NB4 (cell line): ENCODE results near the gene FTO.

Experiments
- DNase-seq: peaks from one replicate; pipeline ENCODE4 v3.0.0; 2010; ENCODE audit warnings: low read depth
- H3K4me3 ChIP-seq: one replicate; pipeline ENCODE4 v1.5.1; 2011; ENCODE audit warnings: mild to moderate bottlenecking, low read depth, low read length, moderate library complexity
- CTCF ChIP-seq: IDR thresholded peaks from one replicate; pipeline ENCODE4 v1.5.1; 2012; ENCODE audit warnings: low read depth, low read length
- MAX ChIP-seq: IDR thresholded peaks from 2 replicates; pipeline ENCODE4 v1.6.1; 2011; ENCODE audit warnings: low read depth, low read length
- MYC ChIP-seq: IDR thresholded peaks from 2 replicates; pipeline ENCODE4 v1.6.1; 2011; ENCODE audit warnings: low read depth, low read length
- POLR2A ChIP-seq: IDR thresholded peaks from 2 replicates; pipeline ENCODE4 v1.6.1; 2011; ENCODE audit warnings: mild to moderate bottlenecking; ENCODE audit not compliant: insufficient read length; ENCODE audit errors: extremely low read depth

The FTO gene

GRCh38 chr16:53922807-53923571, 219.0 kb downstream of the FTO start:
- no peak for TF ChIP-seq POLR2A
- no peak for TF ChIP-seq MYC
- no peak for TF ChIP-seq CTCF
- TF ChIP-seq MAX, result no peak
- no peak overlapping the region for H3K4me3 ChIP-seq
- DNase-seq, result no peak

DNA sequence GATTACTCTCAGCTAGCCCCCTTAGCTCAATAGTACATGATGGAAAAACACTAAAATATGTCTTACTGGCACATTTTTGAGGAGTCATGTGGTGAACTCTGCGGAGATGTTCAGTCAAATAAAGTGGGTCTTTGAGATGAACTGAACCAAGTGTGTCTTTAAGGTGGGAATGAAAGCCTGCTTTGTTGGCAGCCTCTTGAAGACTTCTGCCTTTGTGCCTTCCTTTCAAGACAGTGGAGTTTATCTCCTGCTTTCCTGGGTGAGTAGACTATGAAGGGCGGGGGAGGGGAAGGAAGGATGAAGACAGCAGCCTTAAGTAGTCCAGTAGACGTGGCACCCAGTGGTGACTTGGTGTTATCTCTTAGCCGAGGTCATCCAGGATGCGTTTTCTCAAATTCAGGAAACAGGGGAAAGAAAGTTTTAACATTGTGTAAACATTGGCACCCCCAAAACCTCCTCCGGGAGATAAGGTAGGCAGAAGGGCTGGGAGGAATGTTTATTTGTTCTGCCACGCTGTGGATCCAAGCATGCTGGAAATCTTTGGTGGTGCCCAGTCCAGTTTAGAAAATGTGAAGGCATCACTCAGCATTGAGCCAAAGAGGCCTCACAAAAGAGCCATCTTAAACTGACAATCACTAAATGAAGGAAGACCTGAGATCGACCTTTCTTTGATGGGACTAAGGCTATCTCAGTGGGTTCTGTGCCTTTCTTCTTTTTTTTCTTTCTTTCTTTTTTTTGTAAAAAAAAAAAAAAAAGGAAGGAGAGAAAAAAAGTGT, 220.6 kb downstream of the FTO start:
- TF ChIP-seq CTCF (no peak), MAX (no peak), MYC (no peak), POLR2A (no peak)
- DNase-seq, result no peak
- no peak overlapping the region for H3K4me3 ChIP-seq

DNA sequence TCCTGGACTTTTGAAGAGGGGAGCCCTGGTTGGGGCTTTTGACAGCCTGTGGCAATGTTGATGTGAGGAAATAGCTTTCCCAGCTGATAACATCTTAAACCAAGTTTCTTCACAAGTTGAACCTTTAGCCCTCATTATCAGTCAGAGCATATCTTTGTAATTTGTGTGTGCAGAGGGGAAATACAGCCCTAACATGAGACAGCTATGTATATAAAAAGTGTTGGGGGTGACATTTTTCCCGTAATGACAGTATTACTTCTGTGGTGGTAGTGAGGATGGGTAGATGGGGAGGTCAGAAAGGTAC, 221.1 kb downstream of the FTO start:
- H3K4me3 ChIP-seq, result no peak overlapping the region
- TF ChIP-seq CTCF (no peak), MYC (no peak), POLR2A (no peak), MAX (no peak)
- peak; percentile 60 for DNase-seq

DNA sequence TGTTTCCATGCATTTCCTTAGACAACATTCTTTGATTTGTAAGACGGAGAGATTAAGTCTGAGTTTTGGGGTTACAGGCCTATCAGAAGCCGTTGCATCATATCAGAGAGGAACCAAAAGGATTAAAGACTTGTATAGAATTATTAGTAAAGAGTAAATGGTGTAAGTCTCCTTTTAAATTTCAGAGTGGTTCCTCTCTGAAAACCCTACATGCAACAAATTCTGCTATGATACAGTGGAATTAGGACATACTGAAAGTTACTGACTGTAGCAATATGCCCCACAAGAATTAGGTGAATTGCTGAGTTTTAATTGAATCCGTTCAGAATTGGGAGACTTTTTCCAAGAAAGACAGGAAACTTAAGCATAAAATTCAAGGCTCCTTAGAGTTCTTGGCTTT, 221.6 kb downstream of the FTO start:
- DNase-seq, result no peak
- TF ChIP-seq POLR2A (no peak), MAX (no peak), CTCF (no peak), MYC (no peak)
- no peak overlapping the region for H3K4me3 ChIP-seq

DNA sequence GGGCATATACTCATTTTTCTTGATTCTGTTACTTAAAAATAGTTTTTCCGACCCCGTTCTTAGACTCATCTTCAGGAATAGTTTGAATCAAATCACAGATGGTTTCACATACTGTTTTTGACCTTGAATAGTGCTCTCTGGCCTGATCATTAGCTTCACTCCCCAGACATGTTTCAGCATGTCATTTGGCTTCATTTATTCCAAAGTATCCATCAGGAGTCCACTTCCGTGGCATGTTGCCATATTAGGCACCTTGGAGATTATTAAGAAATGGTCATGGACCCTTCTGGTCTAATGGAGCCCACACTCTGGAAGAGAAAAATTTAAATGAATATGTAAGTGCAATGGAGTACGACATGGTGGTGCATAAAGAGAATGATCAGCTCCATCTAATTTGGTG, 222.3 kb downstream of the FTO start:
- DNase-seq, result no peak
- TF ChIP-seq MAX, result no peak
- TF ChIP-seq CTCF, result no peak
- no peak for TF ChIP-seq MYC
- no peak for TF ChIP-seq POLR2A
- no peak overlapping the region for H3K4me3 ChIP-seq
